ENCODE data around the gene LCAT.
A peak's percentile ranks its signal among the peaks of the same experiment; 100 is the strongest.

The LCAT gene

GRCh38 chr16:67968400-67969253 is 24.7 kb upstream of the LCAT start, which contains the start of gene SLC12A4:
TSS of gene SLC12A4 (minus strand) at chr16:67968637. CDS start at chr16:67968553, 84 bp downstream.
- no peak for DNase-seq

- DNase-seq: no peak
Observed at GRCh38 chr16:67967958-67968399, 24.1 kb upstream of the LCAT start.

- no peak for DNase-seq
Observed at GRCh38 chr16:67967183-67967957, 23.4 kb upstream of the LCAT start.

GRCh38 chr16:67966549-67967182 is 22.7 kb upstream of the LCAT start:
- no peak for DNase-seq

- DNase-seq: no peak
Observed at GRCh38 chr16:67965668-67966548, 22.0 kb upstream of the LCAT start.

- DNase-seq: no peak
Observed at GRCh38 chr16:67964477-67965131, 20.7 kb upstream of the LCAT start.

GRCh38 chr16:67963662-67964321 is 19.9 kb upstream of the LCAT start:
- DNase-seq: no peak

GRCh38 chr16:67963292-67963661 is 19.4 kb upstream of the LCAT start:
- DNase-seq: no peak

- no peak for DNase-seq
Observed at GRCh38 chr16:67962135-67962534, 18.2 kb upstream of the LCAT start.

- peak; percentile 86 for DNase-seq
Observed at GRCh38 chr16:67961551-67961957, 17.6 kb upstream of the LCAT start.

- DNase-seq: no peak
Observed at GRCh38 chr16:67959536-67960329, 15.8 kb upstream of the LCAT start.

GRCh38 chr16:67957622-67958021 is 13.7 kb upstream of the LCAT start:
- no peak for DNase-seq

- DNase-seq: no peak
Observed at GRCh38 chr16:67954421-67955196, 10.7 kb upstream of the LCAT start.

- no peak for DNase-seq
Observed at GRCh38 chr16:67953641-67954375, 9.9 kb upstream of the LCAT start.

GRCh38 chr16:67951485-67951884 is 7.6 kb upstream of the LCAT start:
- DNase-seq: no peak

- DNase-seq: no peak
Observed at GRCh38 chr16:67950335-67950843, 6.5 kb upstream of the LCAT start.

GRCh38 chr16:67949645-67950044 is 5.7 kb upstream of the LCAT start:
- DNase-seq: no peak

- no peak for DNase-seq
Observed at GRCh38 chr16:67948015-67948414, 4.1 kb upstream of the LCAT start.

Data from NCI-H2107 (cell line).